Activated CD4-positive, alpha-beta T cell treated with anti-CD3 and anti-CD28 coated beads for 48 hours (primary cell): ENCODE data around the gene GABRD.

Experiments
- DNase-seq: peaks from one replicate; pipeline ENCODE4 v3.0.0-alpha.2; 2020

Gene GABRD

DNA sequence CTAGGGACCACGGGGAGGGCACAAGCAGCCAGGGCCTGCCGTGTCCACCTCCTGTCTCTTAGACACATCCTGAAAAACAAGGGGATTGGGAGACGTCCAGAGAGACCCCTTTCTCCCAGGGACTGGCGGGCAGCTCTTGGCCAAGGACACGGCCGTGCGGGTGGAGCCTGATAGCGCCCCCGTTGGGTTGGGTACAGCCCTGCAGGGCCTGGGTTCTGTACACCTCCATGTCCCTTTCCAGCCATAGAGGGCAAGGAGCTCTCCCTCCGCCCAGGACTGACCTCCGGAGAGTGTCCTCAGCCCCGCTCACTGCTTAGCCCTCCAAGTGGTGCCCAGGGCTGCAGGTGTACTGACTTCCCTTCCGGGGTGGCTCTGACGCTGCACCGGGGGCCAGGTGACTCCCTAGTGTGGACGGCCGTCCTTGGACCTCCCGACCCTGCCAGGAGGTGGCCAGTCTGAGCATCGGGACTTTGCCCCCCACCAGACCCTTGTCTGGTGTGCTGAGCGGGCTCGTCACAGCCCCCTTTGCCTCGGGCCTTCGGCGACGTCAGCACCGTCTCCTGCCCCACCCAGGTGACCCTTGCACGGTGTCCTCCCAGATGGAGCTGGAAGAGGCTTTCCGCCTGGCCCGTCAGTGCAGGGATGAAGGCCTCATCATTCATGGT lies 36.9 kb downstream of the GABRD start:
- DNase-seq, result no peak

DNA sequence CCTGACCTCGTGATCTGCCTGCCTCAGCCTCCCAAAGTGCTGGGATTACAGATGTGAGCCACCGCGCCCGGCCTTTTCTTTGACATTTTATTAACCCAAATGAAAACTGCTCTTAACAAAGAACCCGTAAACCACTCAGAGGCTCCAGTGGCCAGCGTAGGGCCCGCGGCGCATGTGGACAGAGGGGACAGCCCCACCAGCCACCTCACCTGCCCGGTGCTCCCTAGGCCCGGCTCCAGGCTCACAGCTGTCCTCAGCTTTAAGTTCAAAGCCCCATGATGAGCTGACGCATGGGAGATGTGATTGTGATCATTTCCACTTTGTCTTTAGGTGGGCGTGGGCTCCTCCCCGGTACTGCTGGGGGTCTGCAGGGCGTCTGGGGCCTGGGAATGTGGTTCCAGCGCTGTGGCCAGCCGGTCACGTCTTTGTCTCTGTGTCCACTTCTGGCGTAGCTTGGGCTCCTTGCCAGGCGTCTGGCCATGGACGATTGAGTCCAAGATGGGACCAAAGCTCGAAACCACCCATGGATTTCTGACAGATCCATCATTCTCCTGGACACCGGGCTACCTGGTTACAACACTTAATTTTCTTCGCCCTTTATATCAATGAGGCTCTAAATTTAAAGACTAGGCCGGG lies 37.9 kb downstream of the GABRD start:
- DNase-seq, result no peak

DNA sequence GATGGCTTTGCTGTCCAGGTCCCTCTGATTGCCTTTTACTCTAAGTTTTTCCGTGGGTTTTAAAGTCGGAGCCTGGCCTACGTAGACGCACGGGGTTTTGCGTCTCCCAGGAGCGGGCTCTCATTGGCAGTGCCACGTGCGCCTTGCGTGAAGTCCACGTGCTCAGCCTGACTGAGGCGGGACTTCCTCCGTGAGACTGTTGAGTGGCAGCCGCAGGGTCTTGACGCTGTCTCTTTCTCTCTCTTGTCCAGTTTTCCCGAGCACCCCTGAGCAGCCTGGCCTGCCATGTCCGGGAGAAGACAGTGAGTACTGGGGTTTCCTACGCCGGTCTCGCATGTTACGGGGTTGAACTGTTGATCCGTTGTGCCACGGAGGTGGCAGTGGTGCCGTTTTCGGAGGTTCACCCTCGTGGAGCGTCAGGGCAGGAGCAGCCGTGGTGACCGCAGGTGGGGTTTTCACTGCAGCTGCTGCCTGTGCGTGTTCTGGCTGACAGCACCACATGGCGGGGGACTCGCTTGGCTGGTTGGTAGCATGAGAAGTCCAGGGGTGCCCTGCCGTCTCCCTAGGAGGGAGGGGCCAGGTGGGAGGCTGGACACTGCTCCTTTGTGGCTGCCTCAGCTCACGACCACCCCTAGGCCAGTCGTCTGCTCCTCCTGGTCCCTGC lies 40.3 kb downstream of the GABRD start:
- no peak for DNase-seq

DNA sequence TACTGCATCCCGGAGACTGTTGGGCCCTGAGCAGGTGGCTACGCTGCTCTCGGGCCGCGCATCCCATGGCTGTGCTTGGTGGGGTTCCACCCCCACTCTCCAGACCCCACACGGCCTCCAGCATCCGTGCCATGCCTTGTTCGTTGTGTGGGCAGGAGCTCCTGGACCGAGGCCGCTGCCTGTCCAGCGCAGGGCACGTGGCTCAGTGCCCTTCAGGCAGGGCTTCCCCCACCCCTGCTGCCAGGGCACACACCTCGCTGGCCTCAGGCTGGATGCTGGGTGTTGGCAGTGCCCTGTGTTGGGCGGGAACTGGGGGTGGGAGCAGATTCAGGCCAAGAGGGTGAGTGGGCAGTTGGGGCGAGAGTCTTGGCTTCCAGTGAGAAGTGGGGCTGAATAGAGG lies 40.9 kb downstream of the GABRD start:
- no peak for DNase-seq

DNA sequence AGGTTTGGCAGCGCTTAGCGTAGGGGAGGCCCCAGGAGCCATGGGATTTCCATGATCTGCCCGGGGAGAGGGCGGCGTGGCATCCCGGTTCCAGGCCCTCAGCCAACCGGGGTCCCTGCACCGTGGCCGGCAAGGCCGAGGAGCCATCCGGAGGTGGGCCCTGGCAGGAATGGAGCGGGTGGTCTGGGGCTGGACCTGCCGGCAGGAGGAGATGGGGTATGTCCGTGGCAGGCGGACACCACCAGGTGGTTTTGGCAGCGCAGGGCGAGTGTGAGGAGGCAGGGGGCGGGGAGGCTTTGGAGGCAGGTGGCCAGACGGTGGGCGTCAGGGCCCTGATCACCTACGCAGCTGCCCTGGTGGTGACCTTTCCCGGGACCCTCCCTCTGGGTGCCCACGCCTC lies 41.4 kb downstream of the GABRD start:
- no peak for DNase-seq

DNA sequence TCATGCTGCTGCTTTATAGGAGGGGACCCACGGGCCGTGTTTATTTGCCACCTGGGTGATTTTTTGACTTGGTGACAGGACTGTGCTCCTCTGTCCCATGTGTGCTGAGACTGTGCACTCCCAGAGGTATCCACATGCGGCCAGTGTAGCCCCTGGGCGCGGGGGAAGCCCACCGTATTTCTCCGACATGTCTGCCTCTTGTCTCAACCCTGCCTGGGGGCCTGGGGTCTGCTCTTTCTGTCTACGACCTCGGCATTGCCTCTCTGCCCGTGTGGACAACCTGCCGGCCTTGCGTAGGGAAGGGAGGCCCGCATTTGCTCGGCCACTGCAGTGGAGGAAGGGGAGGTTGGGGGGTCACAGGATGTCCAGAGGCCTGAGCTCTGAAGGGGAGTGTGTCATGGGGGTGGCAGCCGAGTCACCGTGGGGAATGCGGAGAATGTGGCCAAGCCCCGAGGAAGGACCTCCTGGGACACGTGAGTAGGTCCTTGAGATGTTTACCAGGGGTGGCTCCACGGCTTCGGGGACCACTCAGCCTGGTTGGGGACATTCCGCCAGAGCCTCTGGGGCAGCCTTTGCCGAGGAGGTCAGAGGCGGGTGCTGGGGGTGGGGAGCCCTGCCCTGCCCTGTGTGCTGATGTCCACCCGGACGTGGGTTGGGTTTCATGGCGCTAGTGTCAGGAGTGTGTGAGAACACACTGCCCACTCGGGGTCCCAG lies 42.1 kb downstream of the GABRD start:
- DNase-seq, result no peak

DNA sequence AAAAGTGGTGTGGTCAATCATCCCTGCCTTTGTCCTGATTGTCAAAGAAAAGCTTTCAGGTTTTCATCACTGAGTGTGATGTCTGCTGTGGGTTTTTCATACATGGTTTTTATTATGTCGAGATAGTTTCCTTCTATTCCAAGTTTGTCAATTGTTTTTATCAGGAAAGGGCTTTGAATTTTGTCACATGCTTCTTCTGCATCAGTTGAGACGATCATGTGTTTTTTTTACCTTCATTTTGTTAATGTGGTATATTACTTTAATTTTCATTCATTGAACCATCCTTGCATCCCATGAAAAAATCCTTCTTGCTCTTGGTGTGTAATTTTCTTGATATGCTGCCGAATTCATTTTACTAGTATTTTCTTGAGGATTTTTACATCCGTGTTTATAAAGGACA lies 46.6 kb downstream of the GABRD start:
- DNase-seq, result no peak

DNA sequence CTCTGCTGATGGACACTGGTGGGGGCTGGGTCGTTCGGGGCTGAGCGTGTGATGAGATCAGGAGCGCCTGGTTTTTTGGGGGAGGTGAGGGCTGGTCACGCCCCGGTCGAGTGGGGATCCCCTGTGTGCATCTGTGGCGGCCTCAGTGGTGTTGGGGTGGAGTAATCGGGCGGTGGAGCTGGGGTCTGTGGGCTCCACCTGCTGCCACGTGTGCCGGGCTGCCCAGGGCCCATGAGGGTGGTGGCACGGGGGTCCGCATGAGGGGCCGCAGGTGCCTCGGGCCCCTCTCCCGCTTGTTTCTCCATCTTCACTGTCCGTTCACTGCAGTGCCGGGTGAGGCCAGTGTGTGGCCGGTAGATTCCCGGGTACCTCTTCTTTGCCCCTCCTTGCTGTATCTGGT lies 48.2 kb downstream of the GABRD start:
- no peak for DNase-seq

DNA sequence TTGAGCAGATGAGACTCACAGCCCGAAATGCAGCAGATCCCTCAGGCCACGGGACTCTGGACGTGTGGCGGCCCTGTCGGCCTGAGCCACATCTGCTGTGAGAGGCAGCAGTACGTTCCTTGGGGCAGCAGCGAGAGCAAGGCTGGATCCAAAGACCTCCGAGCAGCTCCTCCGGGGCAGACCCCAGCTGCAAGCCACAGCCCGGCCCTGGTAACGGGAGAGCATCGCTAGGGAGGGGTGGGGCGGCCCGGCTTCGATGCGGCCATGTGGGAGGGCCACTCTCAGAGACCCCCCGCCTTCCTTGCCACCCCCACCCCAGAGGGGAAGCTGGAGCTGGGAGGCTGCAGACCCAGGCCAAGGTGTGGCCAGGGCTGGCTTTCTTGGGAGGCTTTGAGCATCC lies 48.8 kb downstream of the GABRD start:
- no peak for DNase-seq

DNA sequence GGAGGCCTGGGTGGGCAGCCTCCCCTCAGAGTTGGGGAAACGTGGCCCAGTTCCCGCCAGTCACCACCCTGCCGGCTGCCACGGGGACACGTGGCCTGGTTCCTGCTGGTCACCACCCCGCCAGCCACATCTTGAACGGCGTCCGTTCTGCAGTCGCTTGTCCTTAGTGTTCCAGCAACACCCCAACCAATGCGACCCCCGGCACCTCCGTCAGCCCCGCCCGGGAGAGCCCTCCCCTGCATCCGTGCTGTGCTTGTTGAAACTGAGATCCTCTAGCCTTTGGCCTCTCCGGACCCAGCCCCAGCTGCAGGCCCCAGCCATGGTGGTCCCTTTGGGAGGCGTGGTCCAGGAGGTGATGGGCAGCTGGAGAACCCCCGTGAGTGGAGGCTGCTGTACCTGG lies 49.8 kb downstream of the GABRD start:
- DNase-seq, result no peak

DNA sequence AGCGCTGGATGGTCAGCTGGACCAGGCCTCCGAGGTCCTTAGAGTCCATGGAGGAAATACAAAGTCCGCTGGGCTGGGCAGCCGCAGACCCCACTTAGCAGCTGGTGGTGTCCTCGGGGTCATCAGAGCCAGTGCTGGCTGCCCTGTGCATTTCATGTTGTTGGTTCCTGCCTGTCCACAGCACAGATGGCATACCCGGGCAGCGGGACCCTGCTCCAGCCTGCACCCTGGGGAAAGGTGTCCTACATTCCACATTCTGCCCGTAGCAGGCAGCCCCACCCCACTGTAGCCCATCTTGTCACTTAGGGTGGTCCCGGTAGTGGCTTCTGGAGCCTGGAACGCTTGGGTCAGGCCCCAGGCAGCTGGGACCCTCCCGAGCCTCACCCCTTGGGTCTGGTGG lies 50.9 kb downstream of the GABRD start:
- no peak for DNase-seq

DNA sequence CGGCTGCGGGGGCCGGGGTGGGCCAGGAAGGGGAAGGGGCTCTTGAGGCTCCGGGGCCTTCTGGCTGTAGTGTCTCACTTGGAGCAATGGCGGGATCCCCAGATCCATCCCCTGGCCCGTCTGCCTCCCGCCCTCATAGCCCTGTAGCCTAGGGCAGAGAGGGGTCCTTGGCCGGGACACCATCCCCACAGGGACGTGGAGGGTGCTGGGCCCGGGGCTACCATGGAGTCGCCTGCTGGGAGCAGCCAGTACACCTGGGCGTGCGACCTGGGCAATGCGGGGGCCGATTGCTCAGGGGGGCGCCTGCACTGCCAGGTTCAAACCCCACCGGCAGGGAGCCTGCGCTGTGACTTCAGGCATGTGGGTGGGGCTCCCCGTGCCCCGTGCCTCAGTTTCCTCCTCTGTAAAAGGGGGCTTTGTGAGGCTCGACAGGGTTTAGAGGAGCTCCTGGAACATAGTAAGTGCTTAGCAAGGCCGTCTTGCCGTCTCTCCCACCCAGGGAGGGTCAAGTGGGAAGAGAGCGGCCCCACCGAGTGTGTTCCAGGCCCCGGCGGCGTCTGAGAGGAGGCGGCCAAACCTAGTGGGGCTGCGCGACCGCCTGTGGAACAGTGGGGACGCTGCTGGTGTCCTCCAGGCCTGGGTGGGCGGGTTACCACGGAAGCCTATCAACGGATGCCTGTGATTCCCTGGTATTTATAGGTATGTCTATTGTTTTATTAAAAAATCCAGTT lies 51.8 kb downstream of the GABRD start:
- DNase-seq, result no peak

DNA sequence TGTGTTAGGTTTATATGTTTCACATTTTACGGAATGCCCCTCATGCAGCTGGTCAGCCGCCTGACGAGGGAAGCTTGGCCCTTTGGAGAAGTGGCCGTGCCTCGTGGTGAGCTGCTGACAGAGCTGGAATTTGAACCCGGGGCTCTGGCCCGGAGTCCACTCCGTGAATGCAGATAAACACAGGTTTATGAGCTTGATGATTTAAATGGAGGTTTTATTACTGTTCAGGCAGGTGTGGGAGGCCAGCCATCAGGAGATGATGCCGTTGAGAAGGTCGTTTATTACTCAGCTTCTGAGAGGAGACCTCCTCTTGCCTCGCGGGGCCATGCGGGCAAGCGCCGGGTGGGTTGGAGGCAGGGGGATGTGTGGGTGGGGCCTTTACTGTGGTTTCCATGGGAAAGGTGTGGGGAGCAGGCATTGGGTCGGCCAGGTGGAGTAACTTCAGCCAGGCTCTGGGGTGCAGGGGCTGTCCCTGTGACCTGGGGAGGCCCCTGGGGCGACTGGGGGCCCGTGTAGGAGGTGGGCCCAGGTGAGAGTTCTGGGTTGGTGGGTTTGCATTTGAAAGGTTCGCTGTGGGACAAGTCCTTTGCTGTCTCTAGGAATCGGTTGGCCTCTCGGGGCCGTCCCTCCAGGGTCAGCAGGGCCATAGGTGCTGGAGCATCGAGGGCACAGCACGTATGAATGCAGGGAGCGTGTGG lies 53.1 kb downstream of the GABRD start:
- DNase-seq, result no peak

DNA sequence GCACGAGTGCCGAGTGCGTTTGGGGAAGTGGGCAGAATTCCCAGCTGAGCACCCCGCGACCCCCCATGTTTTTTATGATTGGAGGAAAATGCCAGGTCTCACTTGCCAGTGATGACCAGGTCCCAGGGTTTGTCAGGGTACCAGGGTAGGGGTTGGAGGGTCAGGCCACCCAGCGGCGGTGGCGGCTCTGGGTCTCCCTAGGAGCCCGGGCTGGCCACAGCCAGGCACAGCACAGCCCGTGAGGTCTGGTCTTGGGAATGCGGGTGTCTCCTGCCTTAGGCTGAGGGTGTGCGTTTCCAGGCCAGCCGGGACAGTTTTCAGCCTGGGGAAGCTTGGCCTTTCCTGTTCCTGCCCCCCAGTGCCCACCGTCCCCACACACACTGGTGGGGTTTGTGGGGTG lies 53.7 kb downstream of the GABRD start:
- DNase-seq, result no peak

DNA sequence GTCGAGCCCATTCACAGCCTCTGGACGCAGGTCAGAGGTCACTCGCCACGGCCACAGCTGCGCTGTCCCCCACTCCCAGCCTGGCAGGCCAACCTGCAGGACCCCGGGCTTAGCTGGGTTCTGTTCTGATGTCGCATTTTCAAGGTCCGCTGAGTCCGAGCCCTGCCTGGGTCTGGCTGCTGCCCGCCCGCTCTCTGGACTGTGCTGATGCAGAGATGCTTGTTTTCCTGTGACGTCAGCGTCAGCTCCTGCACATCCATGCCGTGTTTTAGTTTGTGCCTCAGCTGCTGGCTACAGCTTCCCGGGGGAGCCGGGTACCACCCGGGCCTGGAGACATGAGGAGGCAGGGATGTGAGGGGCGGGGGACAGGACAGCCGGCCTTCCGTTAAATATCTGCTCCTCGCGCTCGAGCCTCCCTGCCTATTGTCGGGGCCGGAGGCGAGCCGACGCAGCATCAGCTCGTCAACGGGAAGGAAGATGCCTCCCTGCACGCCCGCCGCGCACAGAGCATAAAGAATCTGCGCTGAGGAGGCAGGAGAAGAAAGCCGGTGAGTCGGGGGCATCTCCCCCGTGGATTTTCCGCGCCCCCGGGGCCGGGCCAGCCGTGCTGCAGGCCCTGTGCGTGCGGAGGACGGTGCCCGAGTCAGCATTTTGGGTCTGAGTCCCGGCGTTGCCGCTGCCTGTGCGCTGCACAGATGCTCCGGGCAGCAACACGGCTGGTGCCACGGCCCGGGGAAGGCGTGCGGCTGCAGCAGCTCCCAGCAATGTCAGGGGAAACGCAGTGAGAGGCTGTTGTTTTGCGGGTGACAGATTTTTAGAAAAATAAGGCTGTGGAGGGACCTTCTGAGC lies 54.5 kb downstream of the GABRD start:
- no peak for DNase-seq

DNA sequence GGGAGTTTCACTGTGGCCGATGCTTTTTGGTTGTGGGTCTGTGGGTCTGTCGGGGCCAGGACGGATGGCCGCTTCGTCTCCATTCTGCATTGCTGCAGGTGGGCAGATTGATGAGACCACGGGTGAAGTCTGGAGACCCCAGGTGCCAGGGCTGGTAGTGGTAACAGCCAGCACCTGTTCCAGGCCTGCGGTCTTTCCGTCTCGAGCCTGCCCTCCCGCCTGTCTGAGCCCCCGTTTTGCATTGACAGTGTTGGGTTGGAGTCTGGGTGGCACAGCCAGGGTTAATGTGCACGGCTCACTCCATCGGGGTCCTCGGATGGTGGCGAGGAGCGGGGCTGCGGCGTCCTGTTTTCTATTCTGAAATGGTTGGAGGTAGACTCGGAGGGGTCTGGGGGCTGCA lies 55.3 kb downstream of the GABRD start:
- DNase-seq, result no peak

DNA sequence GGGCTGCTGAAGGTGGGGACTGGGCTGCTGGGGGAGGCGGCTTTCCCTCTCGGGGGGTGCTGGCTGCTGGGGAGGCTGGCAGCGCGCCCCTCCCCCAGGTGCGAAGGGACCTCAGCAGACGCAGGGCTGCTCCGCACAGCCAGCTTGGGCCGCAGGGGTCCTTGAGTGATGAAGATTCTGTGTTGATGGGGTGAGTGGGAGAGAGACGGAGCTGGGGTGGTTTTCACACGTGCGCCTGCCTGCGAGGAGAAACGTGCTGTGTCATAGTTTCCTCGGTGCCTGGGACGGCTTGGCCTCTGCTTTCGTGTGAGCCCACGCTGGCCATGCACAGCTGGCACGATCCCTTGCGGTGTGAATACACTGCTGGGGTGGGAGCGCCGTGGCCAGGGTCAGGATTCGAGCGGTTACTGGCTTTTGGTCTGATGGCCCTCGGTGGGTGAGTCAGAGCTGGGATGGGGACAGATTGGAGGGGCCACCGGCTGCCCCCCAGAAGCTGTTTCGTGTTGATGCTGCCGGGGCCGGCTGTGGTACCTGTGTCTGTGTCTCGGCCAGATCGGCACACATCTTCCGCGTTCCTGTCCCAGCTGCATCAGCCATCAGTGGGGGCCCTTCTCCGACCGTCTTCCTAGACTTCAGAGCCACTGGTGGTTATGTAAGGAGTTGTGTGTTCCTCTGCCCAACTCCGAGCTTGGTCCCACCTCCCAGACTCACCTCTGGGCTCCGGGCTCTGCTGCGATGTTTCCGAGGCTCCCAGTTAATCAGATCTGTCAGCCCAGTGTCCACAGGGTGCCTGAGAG lies 56.0 kb downstream of the GABRD start:
- no peak for DNase-seq

DNA sequence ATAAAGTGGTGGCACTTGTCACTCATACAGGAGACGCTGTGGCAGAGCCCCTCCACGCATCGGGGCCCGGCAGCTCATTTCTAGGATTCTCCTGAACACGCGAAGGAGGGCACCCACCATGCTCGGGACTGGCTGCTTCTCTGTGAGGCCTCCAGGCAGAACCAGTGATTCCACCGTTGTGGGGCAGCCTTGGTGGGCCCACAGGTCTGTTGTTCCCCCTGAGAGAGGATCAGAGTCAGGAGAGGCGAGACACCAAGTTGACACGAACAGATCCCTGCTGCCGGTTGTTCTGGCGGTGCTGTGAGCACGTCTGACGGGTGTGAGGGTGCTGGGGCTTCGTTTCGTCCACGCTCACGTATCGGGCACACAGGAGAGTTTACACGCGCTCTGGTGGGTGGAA lies 57.7 kb downstream of the GABRD start:
- no peak for DNase-seq

DNA sequence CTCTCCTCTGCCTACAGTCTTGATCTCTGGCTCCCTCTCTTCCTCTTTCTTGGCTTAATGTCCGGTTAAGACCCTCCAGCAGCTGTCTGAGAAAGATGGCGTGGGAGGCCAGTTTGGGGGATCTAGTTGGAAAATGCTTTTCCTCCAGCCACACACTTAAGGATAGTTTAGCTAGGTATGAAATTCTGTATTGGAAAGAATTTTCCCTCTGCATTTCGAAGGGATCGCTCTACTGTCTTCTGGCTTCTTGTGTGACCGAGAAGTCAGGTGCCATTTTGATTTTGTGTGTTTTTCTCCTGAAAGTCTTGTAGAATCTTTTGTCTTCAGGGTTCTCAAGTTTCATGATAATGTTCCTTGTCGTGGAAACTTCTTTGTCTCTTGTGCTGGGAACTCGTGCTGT lies 59.0 kb downstream of the GABRD start:
- no peak for DNase-seq

DNA sequence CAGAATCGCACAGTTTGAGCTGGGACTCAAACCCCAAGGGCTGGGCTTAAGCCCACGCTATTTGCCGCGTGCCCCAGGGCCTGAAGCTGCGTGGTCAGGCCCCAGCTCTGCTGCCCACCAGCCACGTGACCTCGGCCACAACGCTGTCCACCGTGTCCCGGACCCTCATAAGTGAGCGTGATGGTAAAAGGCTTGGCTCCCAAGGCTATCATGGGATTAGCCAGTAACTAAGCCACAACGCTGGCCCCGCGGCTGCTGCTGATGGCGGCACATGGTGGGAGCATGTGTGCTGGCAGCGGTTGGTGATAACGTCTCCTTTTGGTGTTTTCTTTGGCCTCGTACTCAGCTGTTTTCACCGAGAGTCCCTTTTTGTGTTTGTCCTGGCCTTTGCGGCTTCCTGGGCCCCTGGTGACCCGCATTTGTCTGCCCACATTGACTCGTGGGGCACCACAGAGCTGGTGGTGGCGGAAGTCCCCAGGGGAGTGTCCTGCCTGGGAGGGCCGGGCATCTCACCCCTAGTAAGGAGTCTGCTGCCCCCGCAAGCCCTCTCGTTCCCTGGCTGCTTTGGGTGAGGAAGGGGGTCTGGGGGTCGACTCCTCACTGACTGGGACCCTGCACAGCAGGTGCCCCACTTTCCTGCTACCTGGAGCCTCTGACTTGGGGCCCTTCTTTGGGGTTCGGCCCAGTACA lies 60.4 kb downstream of the GABRD start:
- no peak for DNase-seq
